Activated effector memory CD4-positive, alpha-beta T cell treated with Interleukin-2 at 50 U/mL for 16 hours (primary cell): Measurements from ENCODE around the gene SEPTIN6.

Experiments
- DNase-seq: peaks from one replicate; pipeline ENCODE4 v3.0.0-alpha.2; 2020

The SEPTIN6 gene

GRCh38 chrX:119647552-119648420, 45.2 kb downstream of the SEPTIN6 start:
- DNase-seq, result no peak

- no peak for DNase-seq
These were observed 45.9 kb downstream of the SEPTIN6 start for GRCh38 chrX:119647089-119647488.

- no peak for DNase-seq
These were observed 46.5 kb downstream of the SEPTIN6 start for GRCh38 chrX:119646515-119646914.

GRCh38 chrX:119643696-119644095, 49.3 kb downstream of the SEPTIN6 start:
- no peak for DNase-seq
